GM23338 (cell line): ENCODE measurements around the gene OR4X1. TPM values are rescaled to one million over a fixed set of nuclear protein-coding genes. Genes with fewer than 3 reads are reported as not detected.

Experiments
- ATAC-seq: fragments of 200-7000 bp; cut with Tn5 transposase; 3 replicates; pipeline ENCODE4 v1.9.1; 2020
- DNase-seq: peaks from one replicate; pipeline ENCODE4 v3.0.0-alpha.2; 2015; ENCODE audit warnings: low spot score
- H2AFZ ChIP-seq: fragments of 200-600 bp; sonication (generic); 2 replicates; pipeline ENCODE4 v1.8.0; 2016; ENCODE audit warnings: antibody characterized with exemption, mild to moderate bottlenecking, moderate library complexity
- H3F3A ChIP-seq: fragments of 200-600 bp; sonication (generic); replicated peaks from 2 replicates; pipeline ENCODE4 v1.8.0; 2017; ENCODE audit warnings: antibody characterized with exemption, mixed run types, low read depth
- H3K27ac ChIP-seq: fragments of 200-600 bp; sonication (generic); 2 replicates; pipeline ENCODE4 v1.6.1; 2016; ENCODE audit warnings: low read depth
- H3K27me3 ChIP-seq: fragments of 200-600 bp; sonication (generic); 2 replicates; pipeline ENCODE4 v1.8.0; 2016; ENCODE audit warnings: mild to moderate bottlenecking, mixed run types, moderate library complexity; ENCODE audit not compliant: insufficient read depth
- H3K36me3 ChIP-seq: fragments of 200-600 bp; sonication (generic); 2 replicates; pipeline ENCODE4 v1.8.0; 2016; ENCODE audit warnings: mild to moderate bottlenecking; ENCODE audit not compliant: insufficient read depth
- H3K4me1 ChIP-seq: fragments of 200-600 bp; sonication (generic); 2 replicates; pipeline ENCODE4 v1.8.0; 2016; ENCODE audit warnings: mild to moderate bottlenecking, moderate library complexity; ENCODE audit not compliant: insufficient read depth
- H3K4me2 ChIP-seq: fragments of 200-600 bp; sonication (generic); 2 replicates; pipeline ENCODE4 v1.7.1; 2017; ENCODE audit warnings: mixed run types
- H3K4me3 ChIP-seq: fragments of 200-600 bp; sonication (generic); 2 replicates; pipeline ENCODE4 v1.6.1; 2016; ENCODE audit warnings: mixed run types
- H3K79me2 ChIP-seq: fragments of 200-600 bp; sonication (generic); replicated peaks from 2 replicates; pipeline ENCODE4 v1.8.0; 2017; ENCODE audit warnings: mild to moderate bottlenecking; ENCODE audit not compliant: insufficient read depth
- H3K9me2 ChIP-seq: fragments of 200-600 bp; sonication (generic); 2 replicates; pipeline ENCODE4 v1.8.0; 2017; ENCODE audit not compliant: insufficient read depth
- H4K20me1 ChIP-seq: fragments of 200-600 bp; sonication (generic); replicated peaks from 2 replicates; pipeline ENCODE4 v1.8.0; 2017; ENCODE audit warnings: mild to moderate bottlenecking; ENCODE audit not compliant: insufficient read depth
- H3K27ac Mint-ChIP-seq: 2 replicates; pipeline ENCODE4 v1.8.0; 2020; ENCODE audit warnings: inconsistent platforms, mild to moderate bottlenecking, moderate library complexity, mixed read lengths
- H3K27me3 Mint-ChIP-seq: 3 replicates; pipeline ENCODE4 v1.8.0; 2022; ENCODE audit warnings: low read depth, mild to moderate bottlenecking, moderate library complexity, mixed read lengths, inconsistent platforms; ENCODE audit not compliant: insufficient read depth, poor library complexity
- H3K36me3 Mint-ChIP-seq: 3 replicates; pipeline ENCODE4 v1.8.0; 2021; ENCODE audit warnings: low read depth, mild to moderate bottlenecking, inconsistent platforms, moderate library complexity, mixed read lengths
- H3K4me1 Mint-ChIP-seq: 3 replicates; pipeline ENCODE4 v1.8.0; 2020; ENCODE audit warnings: mild to moderate bottlenecking, inconsistent platforms, mixed read lengths
- H3K4me3 Mint-ChIP-seq: 3 replicates; pipeline ENCODE4 v1.8.0; 2021; ENCODE audit warnings: moderate library complexity, mild to moderate bottlenecking, inconsistent platforms, mixed read lengths
- H3K9me3 Mint-ChIP-seq: 3 replicates; pipeline ENCODE4 v1.8.0; 2020; ENCODE audit warnings: moderate library complexity, mild to moderate bottlenecking, inconsistent platforms, mixed read lengths
- CREB1 ChIP-seq: fragments of 250-450 bp; sonication (Bioruptor Pico); IDR thresholded peaks from 2 replicates; pipeline ENCODE4 v1.5.0; 2020; ENCODE audit warnings: low read depth, mild to moderate bottlenecking, moderate library complexity
- CTCF ChIP-seq, 2 experiments: fragments of 200-600 bp in 1 of 2; sonication (generic) in 1 of 2; conservative IDR thresholded peaks; 2 replicates each; pipeline versions ENCODE4 v1.5.1 to v1.6.1; 2016 to 2017; ENCODE audit warnings: antibody characterized with exemption in 2 of 2, low read depth in 2 of 2, mild to moderate bottlenecking in 2 of 2, moderate library complexity in 1 of 2
- EZH2 ChIP-seq: fragments of 200-600 bp; sonication (generic); IDR thresholded peaks from one replicate; pipeline ENCODE4 v1.8.0; 2017; ENCODE audit warnings: antibody characterized with exemption, mild to moderate bottlenecking, low read depth; ENCODE audit not compliant: unreplicated experiment
- EZH2phosphoT487 ChIP-seq: fragments of 200-600 bp; sonication (generic); IDR thresholded peaks from one replicate; pipeline ENCODE4 v1.8.1; 2018; ENCODE audit warnings: antibody characterized with exemption; ENCODE audit not compliant: unreplicated experiment
- JUNB ChIP-seq: IDR thresholded peaks from one replicate; pipeline ENCODE4 v1.6.1; 2016; ENCODE audit warnings: antibody characterized with exemption; ENCODE audit not compliant: unreplicated experiment
- NANOG ChIP-seq: IDR thresholded peaks from 2 replicates; pipeline ENCODE4 v1.6.1; 2016; ENCODE audit warnings: antibody characterized with exemption, borderline replicate concordance
- POLR2AphosphoS5 ChIP-seq: IDR thresholded peaks from 2 replicates; pipeline ENCODE4 v1.6.1; 2016; ENCODE audit warnings: antibody characterized with exemption, low read depth
- STAT1 ChIP-seq: IDR thresholded peaks from one replicate; pipeline ENCODE4 v1.6.1; 2016; ENCODE audit warnings: antibody characterized with exemption; ENCODE audit not compliant: unreplicated experiment
- ZNF114 ChIP-seq: fragments of 250-450 bp; sonication (Bioruptor Pico); IDR thresholded peaks from 2 replicates; pipeline ENCODE4 v1.5.0; 2020; ENCODE audit warnings: mild to moderate bottlenecking, moderate library complexity
- ZNF331 ChIP-seq: fragments of 250-450 bp; sonication (Bioruptor Pico); IDR thresholded peaks from 2 replicates; pipeline ENCODE4 v1.5.0; 2020; ENCODE audit warnings: low read depth, mild to moderate bottlenecking, moderate library complexity
- long read RNA-seq: library from polyadenylated mRNA; unstranded; transcript quantifications from one replicate; pipeline ENCODE4 v2.0.0, GENCODE V29; 2020; ENCODE audit not compliant: unreplicated experiment
- polyA plus RNA-seq: library from polyadenylated mRNA; unstranded; fragments of >200 nt; fragmentation: Nextera tagmentation; extraction: Ambion mirVana; gene quantifications from 2 replicates; pipeline ENCODE4 v1.2.1, GENCODE V29; 2016
- total RNA-seq: library from RNA; depleted of rRNA; stranded (reverse); fragments of >200 nt; shearing (Covaris generic); gene quantifications from 2 replicates; pipeline ENCODE4 v1.2.3, GENCODE V29; 2014; rRNA removed
- TF ChIP-seq, protein P1 (sequence below): IDR thresholded peaks from one replicate; pipeline ENCODE4 v1.6.1; 2018; ENCODE audit warnings: antibody characterized with exemption; ENCODE audit not compliant: unreplicated experiment

Gene OR4X1, protein sequence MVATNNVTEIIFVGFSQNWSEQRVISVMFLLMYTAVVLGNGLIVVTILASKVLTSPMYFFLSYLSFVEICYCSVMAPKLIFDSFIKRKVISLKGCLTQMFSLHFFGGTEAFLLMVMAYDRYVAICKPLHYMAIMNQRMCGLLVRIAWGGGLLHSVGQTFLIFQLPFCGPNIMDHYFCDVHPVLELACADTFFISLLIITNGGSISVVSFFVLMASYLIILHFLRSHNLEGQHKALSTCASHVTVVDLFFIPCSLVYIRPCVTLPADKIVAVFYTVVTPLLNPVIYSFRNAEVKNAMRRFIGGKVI
- total RNA-seq: not detected in 2 replicates
- not detected in 2 replicates for polyA plus RNA-seq
- long read RNA-seq: 0 reads

DNA sequence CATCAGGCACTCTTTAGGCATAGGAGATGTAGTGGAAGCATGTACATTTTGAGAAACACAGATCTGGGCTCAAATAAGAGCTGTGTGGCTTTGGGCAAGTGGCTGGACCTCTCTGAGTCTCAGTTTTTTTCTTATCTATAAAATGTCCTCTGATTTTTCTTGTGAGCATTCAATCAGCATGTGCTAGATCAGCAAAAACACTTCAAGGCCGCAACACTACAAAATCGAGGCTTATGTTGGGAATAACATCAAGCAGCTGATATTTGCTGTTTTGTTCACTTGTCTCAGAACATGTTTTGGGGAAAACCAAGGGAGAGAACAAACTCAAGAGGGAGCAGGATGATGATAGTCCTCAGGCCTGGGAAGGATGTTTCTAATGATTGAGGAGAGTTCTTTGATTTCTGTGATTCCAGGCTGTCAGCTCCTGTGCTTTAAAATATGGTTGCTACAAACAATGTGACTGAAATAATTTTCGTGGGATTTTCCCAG lies at the start of gene OR4X1:
TSS of gene OR4X1 (plus strand) at position 439 of the 489 bp plus-strand sequence. CDS start at position 439, 0 bp downstream.
- peaks cover 84% of the 10 kb centered on the region for H3K9me3 Mint-ChIP-seq
- Histone ChIP-seq H3K79me2 (no peaks in the 10 kb centered on the region), H3K9me2 (no peaks in the 10 kb centered on the region), H3K27me3 (peaks cover 3% of the 10 kb centered on the region; the same call in 1 of the 2 replicates), H3K4me1 (no peaks in the 10 kb centered on the region), H3K27ac (no peak within 1 kb of the TSS), H3F3A (no peaks in the 10 kb centered on the region), H3K4me2 (no peak within 1 kb of the TSS), H2AFZ (no peak within 1 kb of the TSS), H4K20me1 (no peaks in the 10 kb centered on the region), H3K4me3 (no peak within 1 kb of the TSS), H3K36me3 (no peaks in the 10 kb centered on the region; the same call in 1 of the 2 replicates)
- ATAC-seq (no peak), DNase-seq (no peak)
- H3K36me3 Mint-ChIP-seq: peaks cover 25% of the 10 kb centered on the region
- H3K27me3 Mint-ChIP-seq: peaks cover 4% of the 10 kb centered on the region
- H3K4me3 Mint-ChIP-seq: no peak within 1 kb of the TSS
- H3K27ac Mint-ChIP-seq: no peak within 1 kb of the TSS
- TF ChIP-seq JUNB (no peak), NANOG (no peak), EZH2phosphoT487 (no peak), STAT1 (no peak), CTCF (conservative IDR thresholded peaks at IDR 0.05; ENCODE audit: low read depth in 2 of 2) (no peak), ZNF331 (CRISPR knock-in tag) (no peak), ZNF114 (no peak)
- TF ChIP-seq, protein P1, sequence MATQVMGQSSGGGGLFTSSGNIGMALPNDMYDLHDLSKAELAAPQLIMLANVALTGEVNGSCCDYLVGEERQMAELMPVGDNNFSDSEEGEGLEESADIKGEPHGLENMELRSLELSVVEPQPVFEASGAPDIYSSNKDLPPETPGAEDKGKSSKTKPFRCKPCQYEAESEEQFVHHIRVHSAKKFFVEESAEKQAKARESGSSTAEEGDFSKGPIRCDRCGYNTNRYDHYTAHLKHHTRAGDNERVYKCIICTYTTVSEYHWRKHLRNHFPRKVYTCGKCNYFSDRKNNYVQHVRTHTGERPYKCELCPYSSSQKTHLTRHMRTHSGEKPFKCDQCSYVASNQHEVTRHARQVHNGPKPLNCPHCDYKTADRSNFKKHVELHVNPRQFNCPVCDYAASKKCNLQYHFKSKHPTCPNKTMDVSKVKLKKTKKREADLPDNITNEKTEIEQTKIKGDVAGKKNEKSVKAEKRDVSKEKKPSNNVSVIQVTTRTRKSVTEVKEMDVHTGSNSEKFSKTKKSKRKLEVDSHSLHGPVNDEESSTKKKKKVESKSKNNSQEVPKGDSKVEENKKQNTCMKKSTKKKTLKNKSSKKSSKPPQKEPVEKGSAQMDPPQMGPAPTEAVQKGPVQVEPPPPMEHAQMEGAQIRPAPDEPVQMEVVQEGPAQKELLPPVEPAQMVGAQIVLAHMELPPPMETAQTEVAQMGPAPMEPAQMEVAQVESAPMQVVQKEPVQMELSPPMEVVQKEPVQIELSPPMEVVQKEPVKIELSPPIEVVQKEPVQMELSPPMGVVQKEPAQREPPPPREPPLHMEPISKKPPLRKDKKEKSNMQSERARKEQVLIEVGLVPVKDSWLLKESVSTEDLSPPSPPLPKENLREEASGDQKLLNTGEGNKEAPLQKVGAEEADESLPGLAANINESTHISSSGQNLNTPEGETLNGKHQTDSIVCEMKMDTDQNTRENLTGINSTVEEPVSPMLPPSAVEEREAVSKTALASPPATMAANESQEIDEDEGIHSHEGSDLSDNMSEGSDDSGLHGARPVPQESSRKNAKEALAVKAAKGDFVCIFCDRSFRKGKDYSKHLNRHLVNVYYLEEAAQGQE: no peak
- H3K4me1 Mint-ChIP-seq: no peaks in the 10 kb centered on the region

DNA sequence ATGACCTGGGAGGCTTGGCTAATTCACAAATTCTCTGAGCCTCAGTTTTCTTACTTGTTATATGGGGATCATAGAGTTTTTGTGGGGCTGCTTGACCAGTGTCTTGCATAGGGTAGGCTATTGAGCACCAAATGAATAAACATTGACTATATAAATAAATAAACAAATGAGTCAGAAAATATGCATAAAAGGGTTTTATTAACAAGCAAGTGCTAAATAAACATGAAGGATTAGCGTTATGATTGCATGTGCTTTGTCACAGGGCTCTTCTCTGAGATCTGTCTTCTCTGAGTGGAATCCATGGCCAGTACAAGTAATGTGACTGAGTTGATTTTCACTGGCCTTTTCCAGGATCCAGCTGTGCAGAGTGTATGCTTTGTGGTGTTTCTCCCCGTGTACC lies 47.2 kb upstream of the OR4X1 start, which contains the start of gene OR4B1:
TSS of gene OR4B1 (plus strand) at position 301 of the 400 bp plus-strand sequence. CDS start at position 301, 0 bp downstream.
- Mint-ChIP-seq H3K4me3 (no peak within 1 kb of the TSS), H3K27me3 (no peaks in the 10 kb centered on the region), H3K9me3 (peaks cover 98% of the 10 kb centered on the region), H3K36me3 (peaks cover 8% of the 10 kb centered on the region; the same call in 2 of the 3 replicates), H3K4me1 (no peaks in the 10 kb centered on the region), H3K27ac (no peak within 1 kb of the TSS)
- no peaks in the 10 kb centered on the region for H3K4me1 ChIP-seq
- H3F3A ChIP-seq: no peaks in the 10 kb centered on the region
- H4K20me1 ChIP-seq: no peaks in the 10 kb centered on the region
- ATAC-seq: no peak
- H3K27ac ChIP-seq: no peak within 1 kb of the TSS
- no peak for DNase-seq
- H3K36me3 ChIP-seq: peaks cover 7% of the 10 kb centered on the region; the same call in 1 of the 2 replicates
- no peaks in the 10 kb centered on the region for H3K79me2 ChIP-seq
- TF ChIP-seq CTCF (conservative IDR thresholded peaks at IDR 0.05; ENCODE audit: low read depth in 2 of 2) (no peak), POLR2AphosphoS5 (no peak), STAT1 (no peak), NANOG (no peak), EZH2 (no peak), JUNB (no peak), CREB1 (CRISPR knock-in tag) (no peak), ZNF331 (CRISPR knock-in tag) (no peak), EZH2phosphoT487 (no peak)
- TF ChIP-seq, protein P1: no peak
- no peak within 1 kb of the TSS for H3K4me2 ChIP-seq
- no peaks in the 10 kb centered on the region for H3K27me3 ChIP-seq
- H3K4me3 ChIP-seq: no peak within 1 kb of the TSS
- H3K9me2 ChIP-seq: no peaks in the 10 kb centered on the region
- H2AFZ ChIP-seq: no peak within 1 kb of the TSS
